ENCODE results near the gene CYP2J2. TPM values are rescaled to one million over a fixed set of nuclear protein-coding genes. Genes with fewer than 3 reads are reported as not detected.

The CYP2J2 gene
- total RNA-seq, 3 donors from 2014 or later, result 21.8 to 58.6 (median 45.6) TPM

DNA sequence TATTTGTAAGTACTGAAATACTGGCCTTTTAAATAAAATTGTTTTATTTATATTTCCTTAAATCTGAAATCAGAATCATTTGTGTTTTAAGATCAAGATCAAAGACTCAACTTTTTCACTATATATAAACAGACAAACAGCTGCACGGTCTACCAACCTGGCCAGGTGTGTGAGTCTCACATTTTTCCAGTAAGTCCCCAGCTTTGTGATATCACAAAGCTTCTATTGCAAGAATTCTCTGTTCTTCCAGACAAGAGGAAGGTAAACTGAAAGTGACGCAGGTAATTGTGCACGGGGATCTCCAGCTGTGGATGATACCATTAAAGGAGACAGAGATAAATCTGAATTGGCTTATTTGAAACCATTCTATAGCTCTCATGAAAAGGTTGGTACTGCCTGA lies 41.2 kb upstream of the CYP2J2 start:
- Histone ChIP-seq H3K4me3 (no peak overlapping the region), H3K36me3 (ENCODE audit: low read depth) (no peaks in the 10 kb centered on the region), H3K4me1 (ENCODE audit: low read depth) (peaks cover 14% of the 10 kb centered on the region), H3K9me3 (no peaks in the 10 kb centered on the region)
- DNase-seq (no peak), ATAC-seq (no peak)
- TF ChIP-seq, protein P1, sequence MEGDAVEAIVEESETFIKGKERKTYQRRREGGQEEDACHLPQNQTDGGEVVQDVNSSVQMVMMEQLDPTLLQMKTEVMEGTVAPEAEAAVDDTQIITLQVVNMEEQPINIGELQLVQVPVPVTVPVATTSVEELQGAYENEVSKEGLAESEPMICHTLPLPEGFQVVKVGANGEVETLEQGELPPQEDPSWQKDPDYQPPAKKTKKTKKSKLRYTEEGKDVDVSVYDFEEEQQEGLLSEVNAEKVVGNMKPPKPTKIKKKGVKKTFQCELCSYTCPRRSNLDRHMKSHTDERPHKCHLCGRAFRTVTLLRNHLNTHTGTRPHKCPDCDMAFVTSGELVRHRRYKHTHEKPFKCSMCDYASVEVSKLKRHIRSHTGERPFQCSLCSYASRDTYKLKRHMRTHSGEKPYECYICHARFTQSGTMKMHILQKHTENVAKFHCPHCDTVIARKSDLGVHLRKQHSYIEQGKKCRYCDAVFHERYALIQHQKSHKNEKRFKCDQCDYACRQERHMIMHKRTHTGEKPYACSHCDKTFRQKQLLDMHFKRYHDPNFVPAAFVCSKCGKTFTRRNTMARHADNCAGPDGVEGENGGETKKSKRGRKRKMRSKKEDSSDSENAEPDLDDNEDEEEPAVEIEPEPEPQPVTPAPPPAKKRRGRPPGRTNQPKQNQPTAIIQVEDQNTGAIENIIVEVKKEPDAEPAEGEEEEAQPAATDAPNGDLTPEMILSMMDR (IDR thresholded peaks at IDR 0.05), result no peak
- intact Hi-C loops (cut with DNase I, micrococcal nuclease), result no loop called here

DNA sequence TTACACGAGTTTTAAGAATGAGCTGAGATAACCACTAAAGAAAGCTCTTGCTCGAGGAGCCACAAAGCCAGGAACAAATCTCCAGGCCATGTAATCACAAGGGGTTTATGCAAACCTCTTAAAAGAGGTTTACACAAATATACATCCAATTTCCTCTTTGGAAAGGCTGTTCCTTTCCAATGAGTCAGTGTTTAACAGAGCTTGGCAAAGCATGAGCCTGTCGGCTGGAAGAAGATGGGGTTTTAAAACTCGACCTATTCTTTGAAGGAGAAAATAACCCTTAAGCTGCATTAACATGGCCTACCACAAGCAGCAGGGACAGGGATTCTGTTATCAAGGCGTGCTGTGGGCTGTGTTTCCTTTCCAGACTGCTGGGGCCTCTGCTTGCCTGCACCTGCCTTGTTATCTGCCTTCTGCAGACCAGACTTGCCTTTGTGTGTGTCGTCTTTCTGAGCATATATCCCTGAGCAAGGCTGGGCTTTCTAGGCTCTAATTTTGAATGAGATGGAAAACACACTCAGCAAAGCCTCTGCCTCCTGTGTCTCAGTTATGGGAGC lies 40.6 kb upstream of the CYP2J2 start:
- ATAC-seq (peak; percentile 76), DNase-seq (no peak)
- Histone ChIP-seq H3K4me3 (no peak overlapping the region), H3K9me3 (no peaks in the 10 kb centered on the region), H3K4me1 (ENCODE audit: low read depth) (peaks cover 14% of the 10 kb centered on the region), H3K36me3 (ENCODE audit: low read depth) (no peaks in the 10 kb centered on the region)
- TF ChIP-seq, protein P1 (IDR thresholded peaks at IDR 0.05), result no peak
- intact Hi-C loops (cut with DNase I, micrococcal nuclease), result no loop called here

DNA sequence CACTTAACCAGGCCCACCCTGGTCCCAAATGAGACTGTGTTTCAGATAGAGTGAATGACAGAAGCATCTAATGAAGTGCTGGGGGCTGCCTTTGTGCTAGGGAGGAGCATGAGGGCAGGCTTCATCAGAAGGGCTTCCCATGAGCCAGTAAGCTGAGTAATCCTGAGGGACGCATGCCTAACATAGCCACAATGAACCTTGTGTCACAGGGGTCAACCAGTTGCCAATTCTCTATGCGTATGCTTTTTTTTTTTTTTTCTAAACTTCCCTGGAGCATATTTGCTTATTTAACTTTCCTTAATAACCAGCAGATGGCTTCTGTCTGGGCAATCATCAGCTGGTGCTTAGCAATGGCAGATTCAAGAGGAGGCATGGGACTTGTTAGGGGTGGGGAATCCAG lies 25.5 kb upstream of the CYP2J2 start:
- H3K9me3 ChIP-seq, result no peaks in the 10 kb centered on the region
- DNase-seq (no peak), ATAC-seq (no peak)
- TF ChIP-seq, protein P1 (IDR thresholded peaks at IDR 0.05), result no peak
- intact Hi-C loops (cut with DNase I, micrococcal nuclease), result no loop called here
- H3K4me1 ChIP-seq (ENCODE audit: low read depth), result no peaks in the 10 kb centered on the region
- no peaks in the 10 kb centered on the region for H3K36me3 ChIP-seq (ENCODE audit: low read depth)
- H3K4me3 ChIP-seq, result no peak overlapping the region

DNA sequence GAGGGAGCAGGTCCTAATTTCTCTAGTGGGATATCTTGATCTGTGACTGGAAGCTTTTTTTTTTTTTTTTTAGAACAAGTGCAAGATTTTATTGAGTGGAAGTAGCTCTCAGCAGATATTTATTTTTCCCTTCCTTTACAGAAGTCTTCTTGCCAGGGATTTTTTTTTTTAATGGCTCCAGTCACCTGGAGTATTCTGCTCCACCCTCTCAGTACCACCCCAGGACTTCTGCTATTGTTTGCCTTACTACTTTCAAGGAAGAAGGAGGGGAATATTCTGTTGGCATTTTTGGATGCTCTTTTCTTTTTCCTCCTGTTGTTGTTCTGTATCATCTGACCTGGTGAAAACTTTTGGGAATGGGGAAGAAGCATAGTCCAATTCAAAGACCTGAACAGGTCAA lies 23.1 kb upstream of the CYP2J2 start:
- peak; percentile 57 for ATAC-seq
- intact Hi-C loops (cut with DNase I, micrococcal nuclease), result no loop called here
- no peak for DNase-seq
- H3K4me3 ChIP-seq, result no peak overlapping the region
- H3K9me3 ChIP-seq, result no peaks in the 10 kb centered on the region
- TF ChIP-seq, protein P1 (IDR thresholded peaks at IDR 0.05), result no peak
- no peaks in the 10 kb centered on the region for H3K4me1 ChIP-seq (ENCODE audit: low read depth)
- H3K36me3 ChIP-seq (ENCODE audit: low read depth), result no peaks in the 10 kb centered on the region

DNA sequence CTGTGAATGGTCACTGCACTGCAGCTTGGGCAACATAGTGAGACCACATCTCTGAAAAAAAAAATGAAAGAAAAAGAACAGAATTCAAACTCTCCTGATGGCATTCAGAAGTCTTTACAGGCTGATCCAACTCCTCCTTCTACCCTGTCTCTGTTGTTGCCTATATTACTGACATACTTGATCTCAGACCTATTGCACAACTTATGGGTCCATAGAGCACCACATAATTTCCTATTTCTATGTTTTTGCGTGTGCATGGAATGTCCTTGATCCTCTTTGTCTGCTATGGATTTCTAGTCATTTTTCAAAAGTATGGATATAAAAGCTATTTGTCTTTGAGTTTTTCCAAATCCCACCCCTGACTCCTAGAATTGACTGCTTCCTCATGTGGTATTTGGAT lies 22.4 kb upstream of the CYP2J2 start:
- TF ChIP-seq, protein P1 (IDR thresholded peaks at IDR 0.05), result no peak
- Histone ChIP-seq H3K4me1 (ENCODE audit: low read depth) (no peaks in the 10 kb centered on the region), H3K9me3 (no peaks in the 10 kb centered on the region), H3K4me3 (no peak overlapping the region), H3K36me3 (ENCODE audit: low read depth) (no peaks in the 10 kb centered on the region)
- DNase-seq (no peak), ATAC-seq (no peak)
- intact Hi-C loops (cut with DNase I, micrococcal nuclease), result no loop called here

Measured in mucosa of descending colon (tissue), 3 donors.